Tibial nerve (tissue), 4 donors: ENCODE data around the gene SLC25A1. TPM values are rescaled to one million over a fixed set of nuclear protein-coding genes. Genes with fewer than 3 reads are reported as not detected.
A peak's percentile ranks its signal among the peaks of the same experiment; 100 is the strongest.

Source experiments
- DNase-seq, 2 donors: peaks; one replicate each; pipeline ENCODE4 v3.0.0-alpha.2; 2019; ENCODE audit warnings: low spot score in 2 of 2
- H3K27ac ChIP-seq, 4 donors: fragments of 200-600 bp; sonication (generic) in 3 of 4; one replicate each; pipeline ENCODE4 v1.5.1; 2017 to 2019; ENCODE audit warnings: mild to moderate bottlenecking in 1 of 4
- H3K27me3 ChIP-seq, 2 donors: fragments of 200-600 bp; sonication (generic) in 1 of 2; one replicate each; pipeline versions ENCODE4 v1.5.1 to v1.6.0; 2017 to 2019
- H3K36me3 ChIP-seq, 3 donors: fragments of 200-600 bp; sonication (generic); one replicate each; pipeline ENCODE4 v1.5.1; 2018 to 2019
- H3K4me1 ChIP-seq, 4 donors: fragments of 200-600 bp; sonication (generic) in 3 of 4; one replicate each; pipeline ENCODE4 v1.5.1; 2017 to 2019
- H3K4me3 ChIP-seq, 4 donors: fragments of 200-600 bp; sonication (generic) in 3 of 4; one replicate each; pipeline ENCODE4 v1.5.1; 2017 to 2019; ENCODE audit warnings: mild to moderate bottlenecking in 1 of 4, moderate library complexity in 1 of 4
- H3K9me3 ChIP-seq, 4 donors: fragments of 200-600 bp; sonication (generic) in 3 of 4; one replicate each; pipeline ENCODE4 v1.5.1; 2017 to 2019
- CTCF ChIP-seq, 5 experiments: fragments of 200-600 bp in 3 of 5; fragments of 450-650 bp in 2 of 5; sonication (generic) in 3 of 5; IDR thresholded peaks; one replicate each; pipeline ENCODE4 v1.5.1; 2016 to 2019; ENCODE audit warnings: antibody characterized with exemption in 5 of 5, mild to moderate bottlenecking in 3 of 5, moderate library complexity in 2 of 5
- EP300 ChIP-seq, 2 donors: sonication (generic); formaldehyde crosslinking; IDR thresholded peaks; one replicate each; pipeline ENCODE4 v1.6.1; 2017; ENCODE audit warnings: antibody characterized with exemption in 2 of 2, mild to moderate bottlenecking in 1 of 2
- POLR2A ChIP-seq, 2 donors: fragments of 450-650 bp; IDR thresholded peaks; one replicate each; pipeline ENCODE4 v1.6.1; 2017; ENCODE audit warnings: antibody characterized with exemption in 2 of 2, mild to moderate bottlenecking in 2 of 2, moderate library complexity in 2 of 2
- WGBS, 2 donors: methylation state at CpG; one replicate each; pipeline ENCODE4 v1.1.5; 2018; 5-methylcytosine and 5-hydroxymethylcytosine counted together
- total RNA-seq, 4 donors: library from RNA; depleted of rRNA; stranded (reverse); fragments of >200 nt; gene quantifications; one replicate each; pipeline ENCODE4 v1.1.0, GENCODE V29; 2016

SLC25A1 gene
- total RNA-seq, 4 donors from 2014 or later = 46.9 to 100 (median 86.2) TPM

- no peaks in the 10 kb centered on the region for H3K27me3 ChIP-seq
- H3K36me3 ChIP-seq = peaks cover 0 to 19% (median 0%) of the 10 kb centered on the region in 3 donors
- peak overlapping the region; percentile 56 to 99 (median 76) for H3K4me3 ChIP-seq
- no peak for DNase-seq
- no peaks in the 10 kb centered on the region for H3K9me3 ChIP-seq
- WGBS, 2 donors = 0% methylated on average over 4 of the region's 80 CpGs; no CpG with 5 or more reads in 1 of the 2 donors
- H3K27ac ChIP-seq = peak overlapping the region; percentile 76 to 96 (median 89)
- H3K4me1 ChIP-seq = peaks cover 0 to 59% (median 28%) of the 10 kb centered on the region in 4 donors
- TF ChIP-seq CTCF (IDR thresholded peaks at IDR 0.05) (no peak), EP300 (IDR thresholded peaks at IDR 0.05) (no peak), POLR2A (IDR thresholded peaks at IDR 0.05) (no peak)
These were observed 375 bp downstream of the SLC25A1 start for GRCh38 chr22:19178065-19178656.

GRCh38 chr22:19177164-19178064, 1.1 kb downstream of the SLC25A1 start:
- no peak for DNase-seq
- H3K27me3 ChIP-seq = no peaks in the 10 kb centered on the region
- TF ChIP-seq CTCF (IDR thresholded peaks at IDR 0.05) (no peak), EP300 (IDR thresholded peaks at IDR 0.05) (no peak), POLR2A (IDR thresholded peaks at IDR 0.05) (no peak)
- peak overlapping the region; percentile 76 to 96 (median 89) for H3K27ac ChIP-seq
- 24 to 33% methylated on average over 40 to 41 of the region's 55 CpGs for WGBS, 2 donors
- H3K4me3 ChIP-seq = peak overlapping the region; percentile 56 to 99 (median 76)
- peaks cover 0 to 66% (median 34%) of the 10 kb centered on the region in 4 donors for H3K4me1 ChIP-seq
- no peaks in the 10 kb centered on the region for H3K9me3 ChIP-seq
- H3K36me3 ChIP-seq = peaks cover 0 to 17% (median 0%) of the 10 kb centered on the region in 3 donors

DNA sequence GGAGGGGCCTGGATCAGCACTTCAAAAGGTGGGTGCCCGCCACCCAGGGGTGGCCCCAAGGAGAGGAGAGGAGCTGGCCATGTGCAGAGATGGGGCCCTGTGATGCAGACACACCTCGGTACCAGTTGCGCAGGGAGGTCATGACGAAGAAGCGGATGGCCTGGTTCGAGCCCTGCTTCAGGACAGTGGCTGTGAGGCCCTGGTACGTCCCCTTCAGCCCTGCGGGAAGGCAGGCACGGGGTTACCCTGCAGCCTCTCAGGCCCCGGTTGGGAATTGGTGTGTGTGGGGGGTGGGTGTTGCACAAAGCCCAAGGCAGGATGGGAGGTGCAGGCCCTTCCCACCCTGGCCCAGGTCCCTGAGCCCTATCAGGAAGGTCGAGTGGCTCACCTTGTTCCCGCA, 1.8 kb downstream of the SLC25A1 start:
- H3K4me3 ChIP-seq = no peak overlapping the region
- no peaks in the 10 kb centered on the region for H3K9me3 ChIP-seq
- TF ChIP-seq EP300 (IDR thresholded peaks at IDR 0.05) (no peak), CTCF (IDR thresholded peaks at IDR 0.05) (no peak), POLR2A (IDR thresholded peaks at IDR 0.05) (no peak)
- DNase-seq = no peak
- H3K4me1 ChIP-seq = peaks cover 0 to 72% (median 39%) of the 10 kb centered on the region in 4 donors
- peaks cover 0 to 17% (median 0%) of the 10 kb centered on the region in 3 donors for H3K36me3 ChIP-seq
- H3K27me3 ChIP-seq = no peaks in the 10 kb centered on the region
- 76 to 86% methylated on average over 12 of the region's 12 CpGs for WGBS, 2 donors
- peak overlapping the region; percentile 76 to 96 (median 89) for H3K27ac ChIP-seq

- no peak for DNase-seq
- H3K36me3 ChIP-seq = peaks cover 0 to 17% (median 0%) of the 10 kb centered on the region in 3 donors
- WGBS, 2 donors = 58 to 75% methylated on average over 12 of the region's 12 CpGs
- H3K9me3 ChIP-seq = no peaks in the 10 kb centered on the region
- peaks cover 0 to 72% (median 39%) of the 10 kb centered on the region in 4 donors for H3K4me1 ChIP-seq
- TF ChIP-seq CTCF (IDR thresholded peaks at IDR 0.05) = no peak
- TF ChIP-seq POLR2A (IDR thresholded peaks at IDR 0.05) = no peak
- no peak for TF ChIP-seq EP300 (IDR thresholded peaks at IDR 0.05)
- no peaks in the 10 kb centered on the region for H3K27me3 ChIP-seq
- peak overlapping the region in 2 of 4 donors; percentile 23 to 76 for H3K27ac ChIP-seq
- no peak overlapping the region for H3K4me3 ChIP-seq
These were observed 2.3 kb downstream of the SLC25A1 start for GRCh38 chr22:19176175-19176643.
